Astrocyte (in vitro differentiated cells and primary cell): ENCODE results near the gene RGL1. TPM values are rescaled to one million over a fixed set of nuclear protein-coding genes. Genes with fewer than 3 reads are reported as not detected.

Source experiments
- DNase-seq: peaks from one replicate; pipeline ENCODE4 v3.0.0-alpha.2; 2010; ENCODE audit warnings: low read depth
- FAIRE-seq: peaks from 2 replicates; lab custom pipeline; 2011; peaks lifted over from hg19 to GRCh38; lab: Jason Lieb, UNC
- H2AFZ ChIP-seq: 2 replicates; pipeline ENCODE4 v1.6.0; 2012; ENCODE audit warnings: low read depth, low read length, inconsistent platforms
- H3K27ac ChIP-seq: 2 replicates; pipeline ENCODE4 v1.5.1; 2011; ENCODE audit warnings: low read depth, low read length, inconsistent platforms
- H3K27me3 ChIP-seq: 2 replicates; pipeline ENCODE4 v1.6.0; 2011; ENCODE audit warnings: low read length, inconsistent platforms; ENCODE audit not compliant: insufficient read depth
- H3K36me3 ChIP-seq: 2 replicates; pipeline ENCODE4 v1.5.1; 2011; ENCODE audit warnings: low read length, inconsistent platforms; ENCODE audit not compliant: insufficient read depth
- H3K4me1 ChIP-seq: 2 replicates; pipeline ENCODE4 v1.5.1; 2011; ENCODE audit warnings: low read length, inconsistent platforms; ENCODE audit not compliant: insufficient read depth
- H3K4me2 ChIP-seq: 2 replicates; pipeline ENCODE4 v1.6.0; 2012; ENCODE audit warnings: low read length, inconsistent platforms
- H3K4me3 ChIP-seq: 2 replicates; pipeline ENCODE4 v1.5.1; 2011; ENCODE audit warnings: low read depth, mild to moderate bottlenecking, low read length, inconsistent platforms; ENCODE audit not compliant: insufficient read depth
- H3K79me2 ChIP-seq: 2 replicates; pipeline ENCODE4 v1.6.0; 2012; ENCODE audit warnings: mild to moderate bottlenecking, low read length, inconsistent platforms; ENCODE audit not compliant: insufficient read depth
- H3K9ac ChIP-seq: 2 replicates; pipeline ENCODE4 v1.6.0; 2012; ENCODE audit warnings: mild to moderate bottlenecking, low read length, inconsistent platforms
- H3K9me3 ChIP-seq: 2 replicates; pipeline ENCODE4 v1.5.1; 2012; ENCODE audit warnings: low read depth, mild to moderate bottlenecking, low read length, inconsistent platforms; ENCODE audit not compliant: insufficient read depth
- H4K20me1 ChIP-seq: 2 replicates; pipeline ENCODE4 v1.6.0; 2012; ENCODE audit warnings: low read length, inconsistent platforms; ENCODE audit not compliant: insufficient read depth
- H3K27ac Mint-ChIP-seq: one replicate; pipeline ENCODE4 v1.8.0; 2021; ENCODE audit warnings: mild to moderate bottlenecking, mixed read lengths; ENCODE audit not compliant: unreplicated experiment
- H3K27me3 Mint-ChIP-seq: one replicate; pipeline ENCODE4 v1.8.0; 2021; ENCODE audit warnings: low read depth, mixed read lengths; ENCODE audit not compliant: unreplicated experiment
- H3K36me3 Mint-ChIP-seq: one replicate; pipeline ENCODE4 v1.8.0; 2021; ENCODE audit warnings: low read depth, mixed read lengths; ENCODE audit not compliant: unreplicated experiment
- H3K4me1 Mint-ChIP-seq: one replicate; pipeline ENCODE4 v1.8.0; 2021; ENCODE audit warnings: low read depth, mixed read lengths; ENCODE audit not compliant: unreplicated experiment
- H3K4me3 Mint-ChIP-seq: one replicate; pipeline ENCODE4 v1.8.0; 2021; ENCODE audit warnings: mild to moderate bottlenecking, moderate library complexity, mixed read lengths; ENCODE audit not compliant: unreplicated experiment
- H3K9me3 Mint-ChIP-seq: one replicate; pipeline ENCODE4 v1.8.0; 2021; ENCODE audit warnings: mild to moderate bottlenecking, mixed read lengths; ENCODE audit not compliant: unreplicated experiment
- CTCF ChIP-seq: IDR thresholded peaks from 2 replicates; pipeline ENCODE4 v1.5.1; 2011; ENCODE audit warnings: low read depth, mild to moderate bottlenecking, inconsistent platforms, low read length, moderate library complexity; ENCODE audit not compliant: insufficient read depth
- EZH2 ChIP-seq: IDR thresholded peaks from 2 replicates; pipeline ENCODE4 v1.6.1; 2012; ENCODE audit warnings: mild to moderate bottlenecking, low read length, inconsistent platforms; ENCODE audit not compliant: insufficient read depth
- total RNA-seq: library from RNA; stranded (reverse); gene quantifications from 2 replicates; pipeline ENCODE4 v1.2.1, GENCODE V29; 2021

RGL1 gene
- total RNA-seq, 1 donor from 2014 or later, result 10.1 TPM

- FAIRE-seq (no peak), DNase-seq (no peak)
- H3K9me3 ChIP-seq, result no peaks in the 10 kb centered on the region
- Mint-ChIP-seq H3K9me3 (no peaks in the 10 kb centered on the region), H3K27ac (no peak overlapping the region), H3K36me3 (no peaks in the 10 kb centered on the region), H3K27me3 (no peaks in the 10 kb centered on the region), H3K4me1 (peaks cover 5% of the 10 kb centered on the region), H3K4me3 (no peak overlapping the region)
- H4K20me1 ChIP-seq, result no peaks in the 10 kb centered on the region
- no peaks in the 10 kb centered on the region for H3K36me3 ChIP-seq
- TF ChIP-seq EZH2 (no peak), CTCF (no peak)
- H2AFZ ChIP-seq, result no peak overlapping the region
- no peaks in the 10 kb centered on the region for H3K27me3 ChIP-seq
- no peak overlapping the region for H3K4me3 ChIP-seq
- peaks cover 2% of the 10 kb centered on the region for H3K79me2 ChIP-seq
- H3K4me2 ChIP-seq, result no peak overlapping the region
- peaks cover 14% of the 10 kb centered on the region for H3K4me1 ChIP-seq
- H3K9ac ChIP-seq, result no peak overlapping the region
- no peak overlapping the region for H3K27ac ChIP-seq
Observed at GRCh38 chr1:183824291-183824690, 19.4 kb downstream of the RGL1 start.

GRCh38 chr1:183827801-183828200 is 22.9 kb downstream of the RGL1 start:
- H3K9ac ChIP-seq, result no peak overlapping the region
- H3K4me1 Mint-ChIP-seq, result peaks cover under 1% of the 10 kb centered on the region
- H3K4me1 ChIP-seq, result no peaks in the 10 kb centered on the region
- TF ChIP-seq EZH2 (no peak), CTCF (no peak)
- no peak overlapping the region for H2AFZ ChIP-seq
- FAIRE-seq (no peak), DNase-seq (no peak)
- H3K27me3 Mint-ChIP-seq, result no peaks in the 10 kb centered on the region
- H3K27ac ChIP-seq, result no peak overlapping the region
- H3K36me3 ChIP-seq, result no peaks in the 10 kb centered on the region
- H3K9me3 ChIP-seq, result no peaks in the 10 kb centered on the region
- H3K27ac Mint-ChIP-seq, result no peak overlapping the region
- peaks cover 2% of the 10 kb centered on the region for H3K79me2 ChIP-seq
- H3K4me3 ChIP-seq, result no peak overlapping the region
- H3K36me3 Mint-ChIP-seq, result no peaks in the 10 kb centered on the region
- no peaks in the 10 kb centered on the region for H3K27me3 ChIP-seq
- H3K4me2 ChIP-seq, result no peak overlapping the region
- no peaks in the 10 kb centered on the region for H3K9me3 Mint-ChIP-seq
- H4K20me1 ChIP-seq, result peaks cover 6% of the 10 kb centered on the region
- H3K4me3 Mint-ChIP-seq, result no peak overlapping the region

GRCh38 chr1:183830389-183830788 is 25.5 kb downstream of the RGL1 start:
- no peak for TF ChIP-seq EZH2
- TF ChIP-seq CTCF, result no peak
- no peaks in the 10 kb centered on the region for H3K36me3 Mint-ChIP-seq
- H3K4me3 Mint-ChIP-seq, result no peak overlapping the region
- no peaks in the 10 kb centered on the region for H3K36me3 ChIP-seq
- H3K27ac Mint-ChIP-seq, result no peak overlapping the region
- H3K9ac ChIP-seq, result no peak overlapping the region
- no peaks in the 10 kb centered on the region for H3K4me1 ChIP-seq
- H3K9me3 Mint-ChIP-seq, result no peaks in the 10 kb centered on the region
- H3K27me3 ChIP-seq, result no peaks in the 10 kb centered on the region
- no peak overlapping the region for H3K4me2 ChIP-seq
- H3K27ac ChIP-seq, result no peak overlapping the region
- no peaks in the 10 kb centered on the region for H3K79me2 ChIP-seq
- H3K9me3 ChIP-seq, result no peaks in the 10 kb centered on the region
- DNase-seq (no peak), FAIRE-seq (no peak)
- no peak overlapping the region for H2AFZ ChIP-seq
- no peaks in the 10 kb centered on the region for H3K27me3 Mint-ChIP-seq
- H4K20me1 ChIP-seq, result peaks cover 6% of the 10 kb centered on the region
- no peak overlapping the region for H3K4me3 ChIP-seq
- H3K4me1 Mint-ChIP-seq, result no peaks in the 10 kb centered on the region
